ENCODE measurements around the gene SCGB1D2. TPM values are rescaled to one million over a fixed set of nuclear protein-coding genes. Genes with fewer than 3 reads are reported as not detected.

Gene SCGB1D2
- total and polyA plus RNA-seq, 8 donors, result not detected

- H3K27ac ChIP-seq, result no peak overlapping the region
- H3K36me3 ChIP-seq, result no peaks in the 10 kb centered on the region
- no peak for DNase-seq
- peaks cover 0 to 8% of the 10 kb centered on the region in 2 donors for H3K9me3 ChIP-seq
- no peak for ATAC-seq
- no peak overlapping the region for H3K4me3 ChIP-seq
- H3K4me1 ChIP-seq, result no peaks in the 10 kb centered on the region
- H3K27me3 ChIP-seq, result peaks cover 0 to 3% of the 10 kb centered on the region in 2 donors
- intact Hi-C loops (cut with DNase I), result no loop called here
- TF ChIP-seq CTCF (IDR thresholded peaks at IDR 0.05), result no peak
Measured at GRCh38 chr11:62217191-62217748, 24.8 kb upstream of the SCGB1D2 start.

GRCh38 chr11:62221498-62221897, 20.5 kb upstream of the SCGB1D2 start:
- Histone ChIP-seq H3K27me3 (no peaks in the 10 kb centered on the region), H3K36me3 (no peaks in the 10 kb centered on the region), H3K9me3 (peaks cover 2 to 39% of the 10 kb centered on the region in 2 donors), H3K27ac (no peak overlapping the region), H3K4me3 (no peak overlapping the region), H3K4me1 (no peaks in the 10 kb centered on the region)
- ATAC-seq, result no peak
- DNase-seq, result no peak
- intact Hi-C loops (cut with DNase I), result no loop called here
- TF ChIP-seq CTCF (IDR thresholded peaks at IDR 0.05), result no peak

GRCh38 chr11:62223095-62223494, 18.9 kb upstream of the SCGB1D2 start:
- Histone ChIP-seq H3K36me3 (no peaks in the 10 kb centered on the region), H3K4me3 (no peak overlapping the region), H3K27ac (no peak overlapping the region), H3K4me1 (no peaks in the 10 kb centered on the region), H3K9me3 (peaks cover 2 to 39% of the 10 kb centered on the region in 2 donors), H3K27me3 (no peaks in the 10 kb centered on the region)
- intact Hi-C loops (cut with DNase I), result no loop called here
- TF ChIP-seq CTCF (IDR thresholded peaks at IDR 0.05), result no peak
- ATAC-seq (no peak), DNase-seq (no peak)

GRCh38 chr11:62233730-62234129, 8.3 kb upstream of the SCGB1D2 start:
- DNase-seq (no peak), ATAC-seq (no peak)
- no peak for TF ChIP-seq CTCF (IDR thresholded peaks at IDR 0.05)
- intact Hi-C loops (cut with DNase I), result no loop called here
- Histone ChIP-seq H3K4me1 (no peaks in the 10 kb centered on the region), H3K36me3 (no peaks in the 10 kb centered on the region), H3K27me3 (peaks cover 0 to 37% of the 10 kb centered on the region in 2 donors), H3K27ac (no peak overlapping the region), H3K4me3 (no peak overlapping the region), H3K9me3 (no peaks in the 10 kb centered on the region)

- no peak overlapping the region for H3K4me3 ChIP-seq
- no peaks in the 10 kb centered on the region for H3K4me1 ChIP-seq
- no peaks in the 10 kb centered on the region for H3K36me3 ChIP-seq
- intact Hi-C loops (cut with DNase I), result no loop called here
- no peak overlapping the region for H3K27ac ChIP-seq
- no peak for TF ChIP-seq CTCF (IDR thresholded peaks at IDR 0.05)
- DNase-seq, result no peak
- ATAC-seq, result no peak
- H3K27me3 ChIP-seq, result peaks cover 0 to 37% of the 10 kb centered on the region in 2 donors
- H3K9me3 ChIP-seq, result no peaks in the 10 kb centered on the region
Measured at GRCh38 chr11:62236187-62236586, 5.9 kb upstream of the SCGB1D2 start.

Data from left lung (tissue), 10 donors.